GM21786 (cell line): ENCODE measurements around the gene FAM120B.

Source experiments
- ATAC-seq: cut with Tn5 transposase; IDR thresholded peaks from one replicate; pipeline ENCODE4 v1.9.1; 2021; ENCODE audit not compliant: unreplicated experiment

FAM120B gene

DNA sequence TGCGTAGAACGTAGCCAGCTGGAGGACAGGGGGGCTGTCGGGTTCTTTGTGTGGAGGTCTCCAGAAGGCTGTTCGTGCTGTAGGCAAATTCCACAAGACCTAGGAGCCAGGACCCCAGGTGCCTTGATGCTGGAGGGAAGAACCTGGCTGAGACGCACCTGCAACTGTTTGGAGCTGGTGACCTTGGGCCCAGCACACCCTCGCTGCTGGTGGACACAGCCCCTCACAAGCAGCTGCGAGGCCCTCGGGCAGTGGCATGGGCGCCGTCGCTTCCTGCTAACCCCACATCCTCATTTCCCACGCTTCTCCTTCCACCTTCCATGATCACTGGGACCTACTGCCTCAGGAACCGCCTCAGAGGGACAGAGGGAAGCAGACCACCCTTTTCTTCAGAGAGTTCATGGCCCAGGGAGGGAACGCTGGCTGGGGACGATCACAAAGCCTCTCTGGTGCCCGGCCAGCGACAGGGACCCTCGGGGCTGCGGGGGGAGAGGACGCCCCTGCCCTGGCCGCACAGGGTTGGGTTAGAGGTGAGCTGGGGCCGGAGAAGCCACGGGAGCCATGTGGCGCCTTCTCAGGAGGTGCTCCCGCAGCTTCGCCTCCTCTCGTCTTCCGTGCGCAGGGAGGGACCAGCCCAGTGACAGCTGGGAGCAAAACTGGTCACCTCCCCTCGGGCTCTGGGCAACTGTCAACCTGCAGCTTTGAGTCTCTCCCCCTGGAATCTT, 34.1 kb upstream of the FAM120B start:
- ATAC-seq: no peak

DNA sequence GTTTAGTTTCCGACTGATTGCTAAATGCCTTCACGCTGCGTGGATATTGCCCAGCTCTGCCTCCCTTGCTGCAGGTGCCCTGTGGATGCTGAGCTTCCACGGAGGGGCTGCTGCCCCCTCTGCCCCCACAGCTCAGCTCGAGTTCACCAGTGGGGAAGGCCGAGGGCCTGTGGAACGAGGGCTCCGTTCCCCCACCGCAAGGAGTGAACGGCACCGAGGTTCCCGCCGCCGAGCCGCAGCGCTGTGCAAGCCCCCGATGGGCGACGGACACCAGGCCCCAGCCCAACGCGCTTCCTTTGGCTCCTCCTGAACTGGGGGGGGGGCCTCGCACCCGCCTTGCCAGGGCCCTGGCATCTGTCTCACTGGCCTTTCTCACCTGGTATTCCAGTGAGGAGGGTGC, 33.4 kb upstream of the FAM120B start:
- no peak for ATAC-seq

DNA sequence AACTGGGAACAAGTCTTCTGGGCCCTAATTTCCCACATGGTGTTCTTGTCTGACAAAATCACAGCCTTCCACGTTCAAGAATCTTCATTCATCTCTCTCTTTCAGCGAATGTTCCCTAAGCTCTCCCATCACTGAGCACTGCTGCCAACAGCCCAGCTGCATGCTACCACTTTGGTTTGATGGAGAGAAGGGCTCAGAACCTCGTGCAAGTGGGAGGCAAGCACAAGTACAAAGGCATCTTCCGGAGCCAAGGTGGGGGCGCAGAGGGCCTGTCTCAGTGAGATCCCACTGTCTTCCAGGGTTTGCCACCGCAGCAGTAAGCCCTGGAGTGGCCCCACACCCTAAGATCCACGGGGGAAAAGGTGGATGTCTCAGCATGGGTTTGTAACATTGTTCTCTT, 32.9 kb upstream of the FAM120B start:
- ATAC-seq: no peak

DNA sequence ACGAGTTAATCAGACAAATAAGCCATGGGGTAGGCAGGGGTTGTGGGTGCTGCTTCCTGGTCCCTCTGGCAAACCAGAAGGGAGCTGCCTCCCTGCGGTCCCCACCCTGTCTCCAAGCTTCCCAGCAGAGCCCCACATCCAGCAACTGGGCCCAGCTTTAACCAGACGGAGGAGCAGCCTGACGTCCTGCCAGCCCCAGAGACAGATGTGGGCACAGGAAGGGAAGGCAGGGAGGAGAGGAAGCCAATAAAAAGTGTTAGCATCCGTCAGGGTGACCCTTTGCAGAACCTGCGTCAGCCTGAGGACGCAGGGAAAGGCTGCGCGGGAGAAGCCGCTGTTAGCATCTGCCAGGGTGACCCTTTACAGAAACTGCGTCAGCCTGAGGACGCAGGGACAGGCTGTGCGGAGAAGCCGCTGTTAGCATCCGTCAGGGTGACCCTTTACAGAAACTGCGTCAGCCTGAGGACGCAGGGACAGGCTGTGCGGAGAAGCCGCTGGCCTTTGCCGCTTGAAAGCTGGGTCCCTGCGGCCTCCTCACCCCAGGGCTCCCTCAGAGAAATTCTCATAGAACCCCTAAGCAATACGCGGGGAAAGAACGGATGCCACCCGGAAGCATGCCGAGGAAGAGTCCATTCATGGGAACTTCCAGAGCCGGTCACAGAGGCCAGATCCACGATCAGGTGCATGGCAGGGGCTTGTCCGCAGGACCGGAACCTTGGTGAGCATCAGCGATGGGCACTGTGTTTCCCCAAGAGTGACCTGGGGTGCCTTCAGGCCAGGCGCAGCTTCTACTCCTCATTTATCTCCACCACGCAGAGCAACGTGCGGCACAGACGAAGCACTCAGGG, 31.6 kb upstream of the FAM120B start:
- ATAC-seq: no peak

DNA sequence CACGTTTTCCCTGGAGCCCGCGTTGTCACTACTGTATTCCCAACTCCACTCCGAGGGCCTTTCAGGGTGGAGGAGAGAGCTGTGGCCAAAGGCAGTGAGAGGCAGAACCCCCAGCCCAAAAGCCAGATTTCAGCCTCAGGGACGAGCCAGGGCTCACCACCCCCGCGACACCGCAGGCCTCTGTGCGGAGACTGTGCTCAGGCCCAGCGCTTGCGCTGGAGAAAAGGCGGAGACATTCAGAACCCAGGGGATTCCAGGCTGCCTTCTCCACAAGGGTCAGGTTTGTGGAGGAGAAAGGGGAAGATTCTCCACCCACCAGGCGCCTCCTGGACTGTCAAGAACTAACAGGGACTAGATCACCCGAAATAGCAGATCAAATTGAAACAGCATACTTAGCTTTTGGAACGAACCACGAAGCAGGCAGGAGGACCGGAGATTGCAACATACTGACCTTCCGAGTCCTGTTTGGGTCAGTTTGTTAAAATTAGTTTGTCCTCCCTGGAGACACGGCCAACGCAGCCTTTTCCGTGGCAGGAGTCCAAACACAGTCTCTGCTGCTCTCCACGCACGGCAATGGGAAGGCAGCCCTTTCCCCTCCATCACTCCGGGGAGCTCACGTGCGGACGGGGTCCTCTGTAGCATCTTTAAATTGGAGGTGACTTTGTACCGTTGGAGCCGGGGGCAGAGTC, 30.0 kb upstream of the FAM120B start:
- ATAC-seq: no peak

DNA sequence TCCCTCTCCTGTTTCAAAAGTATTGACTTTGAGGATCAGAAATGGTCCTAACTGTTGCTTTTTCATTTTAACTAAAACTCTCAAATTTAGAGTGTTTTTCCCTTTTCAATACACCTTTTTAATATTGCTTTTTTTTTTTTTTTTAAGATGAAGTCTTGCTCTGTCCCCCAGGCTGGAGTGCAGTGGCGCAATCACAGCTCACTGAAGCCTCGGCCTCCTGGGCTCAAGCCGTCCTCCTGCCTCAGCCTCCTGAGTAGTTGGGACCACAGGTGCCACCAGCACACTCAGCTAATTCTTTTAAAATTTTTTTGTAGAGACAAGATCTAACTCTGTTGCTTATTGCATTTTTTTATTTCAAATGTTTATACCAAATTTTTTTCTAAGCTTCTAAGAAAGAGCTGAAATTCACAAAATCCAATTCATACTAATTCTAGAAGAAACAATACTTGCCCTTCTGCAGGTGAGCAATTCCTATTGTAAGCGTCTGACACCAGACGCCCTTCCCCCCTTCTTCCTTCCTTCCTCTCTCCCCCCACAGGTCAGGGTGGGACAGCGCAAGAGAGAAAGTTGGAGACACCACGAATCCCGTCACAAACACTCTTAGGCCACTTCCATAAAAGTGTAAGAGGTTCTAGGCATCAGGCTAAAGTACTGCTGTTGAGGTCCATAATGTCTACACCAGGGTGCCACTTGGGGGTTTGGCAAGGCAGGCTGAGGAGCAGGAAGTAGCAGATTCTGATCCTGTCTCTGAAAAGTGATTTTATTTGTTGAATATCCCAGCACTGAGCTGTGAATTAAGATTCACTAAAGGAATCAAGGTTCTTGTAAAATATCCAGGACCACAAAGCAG, 28.4 kb upstream of the FAM120B start:
- no peak for ATAC-seq

DNA sequence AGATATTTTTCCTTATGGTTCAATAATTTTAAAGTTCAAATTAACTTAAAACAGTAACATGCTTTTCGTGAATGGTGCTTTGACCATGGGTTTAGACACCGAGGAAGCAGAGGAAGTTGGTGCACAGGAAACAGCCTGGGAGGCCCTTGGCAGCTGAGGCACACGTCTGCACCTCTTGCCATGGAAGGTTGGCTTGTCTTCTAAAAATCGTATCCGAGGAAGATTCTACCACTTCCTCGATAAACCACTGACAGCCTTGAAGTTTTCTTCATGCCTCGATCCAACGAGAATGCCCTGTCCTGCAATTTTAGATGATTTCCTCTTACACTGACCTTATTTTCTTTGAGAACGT, 27.8 kb upstream of the FAM120B start:
- ATAC-seq: no peak

DNA sequence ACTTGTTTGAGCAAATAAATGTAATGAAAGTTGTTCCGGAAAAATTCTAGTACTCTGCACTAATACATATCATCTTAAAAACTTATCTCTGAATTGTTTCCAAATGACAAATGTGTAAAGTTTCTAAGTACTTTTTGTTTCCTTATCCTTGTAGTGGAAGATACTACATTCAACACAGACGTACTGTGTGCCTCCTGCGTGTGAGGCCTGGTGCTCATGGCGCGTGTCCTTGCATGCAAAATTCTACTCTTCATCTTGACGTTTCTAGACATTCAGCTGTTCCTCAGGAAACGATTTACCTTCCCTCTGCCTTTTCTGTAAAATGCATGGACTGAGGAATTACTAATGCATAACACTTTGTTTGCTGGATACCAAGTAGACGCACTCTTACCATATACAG, 27.1 kb upstream of the FAM120B start:
- ATAC-seq: no peak

DNA sequence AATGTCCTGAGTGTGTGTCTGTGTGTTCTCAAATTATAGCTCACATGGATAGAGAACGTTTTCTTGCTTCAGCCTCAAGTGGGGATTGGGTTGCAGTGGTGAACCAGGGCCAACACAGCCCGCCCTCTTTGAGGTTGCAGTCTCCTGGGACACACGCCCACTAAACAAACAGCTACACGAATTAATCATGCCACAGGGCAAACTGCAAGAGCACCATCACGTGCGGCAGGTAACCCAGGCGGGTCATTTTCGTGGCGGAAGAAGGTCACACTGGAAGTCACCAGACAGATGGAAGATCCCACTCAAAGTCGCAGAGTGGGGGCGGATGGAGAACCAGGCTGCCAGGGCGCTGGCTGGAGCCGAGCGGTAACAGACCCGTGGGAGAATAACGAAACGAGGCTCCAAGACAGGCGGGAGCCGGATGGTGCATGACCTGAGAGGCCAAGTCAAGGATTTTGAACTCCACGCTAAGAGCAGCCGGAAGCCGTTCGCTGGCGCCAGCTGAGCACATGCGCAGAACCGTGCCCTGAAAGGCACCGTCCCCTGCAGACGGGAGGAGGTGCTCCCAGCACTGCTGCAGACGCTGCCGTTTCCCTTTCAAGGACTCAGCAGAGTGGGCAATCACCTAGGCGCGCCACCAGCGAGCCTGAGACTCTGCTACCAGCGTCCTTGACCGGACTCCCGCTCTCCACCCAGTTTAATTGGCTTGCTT, 26.4 kb upstream of the FAM120B start:
- ATAC-seq: peak; percentile 68

DNA sequence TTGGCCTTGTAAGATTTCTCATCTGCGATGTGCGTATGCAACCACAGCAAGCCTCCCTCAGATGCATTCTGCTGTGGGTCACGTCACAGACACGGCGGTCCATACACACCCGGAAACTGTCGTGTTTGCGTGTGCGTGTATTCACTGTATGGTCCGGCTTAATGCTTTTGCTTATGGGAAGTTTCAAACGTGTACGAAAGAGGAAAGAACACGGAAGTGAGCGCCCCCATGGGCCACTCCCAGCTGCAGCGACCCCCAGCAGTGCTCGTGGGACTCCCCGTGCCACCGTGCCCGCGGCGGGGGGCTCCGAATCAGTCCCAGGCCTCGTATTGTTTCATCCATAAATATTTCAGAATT, 25.9 kb upstream of the FAM120B start:
- ATAC-seq: peak; percentile 23

DNA sequence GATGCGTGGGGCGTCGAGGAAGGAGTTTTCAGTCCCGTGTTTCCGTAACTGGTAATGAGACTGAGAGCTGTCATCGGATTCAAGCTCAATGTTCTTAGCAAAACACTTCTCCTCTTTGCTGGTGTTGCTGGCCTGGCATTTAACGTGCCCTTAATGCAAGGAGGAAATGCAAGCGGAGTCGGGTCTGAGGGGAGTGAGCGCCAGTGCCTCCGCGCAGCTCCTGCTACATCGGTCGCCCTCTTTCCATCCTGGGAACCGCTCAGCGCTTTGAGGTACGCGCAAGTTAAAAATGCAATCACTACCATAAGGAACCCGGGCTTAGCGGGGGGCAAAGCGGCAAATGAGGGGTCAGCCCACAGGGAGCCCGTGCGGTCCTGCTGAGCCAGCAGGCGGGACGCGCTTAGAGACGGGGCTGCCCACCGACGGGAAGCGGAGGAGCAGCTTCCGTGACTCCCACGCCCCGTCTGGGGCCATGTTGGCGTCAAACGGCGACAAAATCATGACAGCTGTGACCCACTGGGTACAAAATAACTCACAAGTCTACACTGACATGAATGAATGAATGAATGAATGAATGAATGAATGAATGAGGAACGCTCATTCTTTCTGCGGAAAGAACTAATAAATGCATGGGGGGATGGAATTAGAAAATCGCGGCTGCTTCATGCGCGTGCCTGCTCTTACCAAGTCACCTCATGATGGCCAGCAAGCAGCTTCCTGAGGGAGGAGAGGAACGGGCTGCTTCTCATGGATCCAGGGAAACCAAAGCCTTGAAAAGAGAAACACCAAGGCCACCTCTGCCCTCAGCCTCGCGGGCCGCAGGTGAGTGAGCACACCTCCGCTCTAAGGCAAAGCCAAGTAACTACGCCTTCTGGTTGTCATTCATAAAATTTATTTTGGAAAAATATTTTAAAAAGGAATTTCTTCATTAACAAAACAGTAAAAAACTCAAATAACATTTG, 24.9 kb upstream of the FAM120B start:
- ATAC-seq: no peak

DNA sequence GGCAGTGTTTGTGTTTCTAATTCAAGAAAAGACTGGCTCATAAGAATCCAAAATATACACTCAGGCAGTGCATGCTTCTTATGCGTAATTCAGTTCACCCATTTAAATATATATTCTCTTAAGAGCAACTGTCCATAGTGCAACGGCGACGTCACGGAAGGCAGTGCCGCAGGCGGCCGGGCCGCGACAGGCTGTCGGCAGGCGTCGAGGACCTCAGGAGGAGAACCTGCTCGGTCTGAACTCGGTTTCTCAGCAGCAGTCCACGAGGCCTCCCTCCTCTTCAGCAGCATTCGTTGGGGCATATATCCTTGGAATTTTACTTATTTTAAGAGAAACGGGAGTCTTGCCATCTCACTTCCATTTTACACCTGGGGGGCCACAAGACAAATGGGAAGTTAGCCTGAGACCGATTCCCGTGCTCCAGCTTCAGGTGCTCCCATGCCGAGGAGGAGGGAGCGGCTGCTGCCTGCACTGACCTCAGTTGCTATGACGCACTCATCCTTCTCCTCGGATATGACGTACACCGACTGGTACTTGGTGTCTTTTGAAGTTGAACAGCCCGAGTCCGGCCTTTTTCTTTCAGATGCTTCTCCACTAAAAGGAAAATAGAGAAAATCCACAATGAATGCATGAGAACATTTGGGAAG, 23.9 kb upstream of the FAM120B start:
- no peak for ATAC-seq

DNA sequence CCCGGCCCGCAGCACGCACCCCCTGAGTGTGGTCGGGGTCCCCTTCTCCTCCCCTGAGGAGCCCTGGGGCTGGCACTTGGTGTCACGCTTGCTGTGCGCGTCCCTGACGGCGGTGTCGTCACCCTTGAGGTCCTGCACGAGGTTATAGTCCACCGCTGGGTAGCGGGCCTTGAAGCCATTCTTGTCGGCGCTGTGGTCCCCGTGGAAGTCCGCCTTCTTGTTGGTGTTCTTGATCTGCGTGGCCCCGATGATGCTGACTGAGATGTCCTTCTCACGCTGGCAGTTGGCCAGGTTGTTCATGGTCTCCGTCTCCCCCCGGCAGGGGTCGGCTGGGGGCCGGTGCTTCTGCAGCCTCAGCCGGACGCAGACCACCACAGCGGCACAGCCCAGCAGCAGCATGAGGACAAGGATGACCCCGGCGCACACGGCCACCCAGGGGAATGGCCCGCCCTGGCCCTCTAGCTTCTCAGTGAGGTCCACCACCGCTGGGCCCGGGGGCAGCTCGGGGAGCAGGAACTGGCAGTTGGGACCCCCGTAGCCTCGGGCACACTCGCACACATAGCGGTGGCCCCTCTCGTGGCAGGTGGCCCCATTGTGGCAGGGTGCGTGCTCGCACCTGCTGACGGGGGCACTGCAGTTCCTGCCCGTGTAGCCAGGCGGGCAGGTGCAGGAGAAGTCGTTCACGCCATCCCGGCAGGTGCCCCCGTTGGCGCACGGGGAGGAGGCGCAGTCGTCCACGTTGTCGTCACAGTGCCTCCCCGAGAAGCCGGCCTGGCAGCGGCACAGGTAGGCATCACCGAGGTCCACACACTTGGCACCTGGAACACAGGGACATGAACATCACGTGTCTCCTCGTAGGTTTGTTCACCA, 23.1 kb upstream of the FAM120B start:
- no peak for ATAC-seq

DNA sequence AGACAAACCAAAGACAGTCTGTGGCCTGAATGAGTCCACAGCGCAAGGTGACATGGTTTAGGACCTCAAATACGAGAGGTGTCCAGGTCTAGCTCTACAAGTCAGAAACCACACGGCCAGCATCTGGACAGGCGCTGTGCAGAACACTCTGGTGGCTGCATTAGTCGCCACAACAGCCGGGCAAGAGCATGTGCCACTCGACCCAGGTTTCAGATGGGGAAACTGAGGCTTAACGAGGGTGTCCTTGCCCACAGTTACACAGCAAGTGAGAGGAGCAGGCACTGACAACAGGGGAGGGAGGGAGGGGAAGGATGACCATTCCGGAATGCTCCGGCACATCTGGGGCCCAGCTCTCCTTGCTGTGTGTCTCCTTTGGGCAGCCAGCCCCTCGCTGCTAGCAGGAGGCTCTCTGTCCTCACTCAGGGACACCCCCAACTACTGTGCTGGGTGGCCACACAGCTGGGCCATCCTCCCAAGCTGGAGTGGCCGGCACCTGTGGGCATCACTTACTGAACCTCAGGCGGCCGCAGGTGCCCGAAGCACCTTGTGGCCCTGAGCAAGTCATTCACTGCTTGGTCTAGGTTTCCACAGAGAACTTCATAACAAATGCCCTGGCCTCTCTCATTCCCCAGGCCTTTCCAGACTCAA, 22.3 kb upstream of the FAM120B start:
- no peak for ATAC-seq

DNA sequence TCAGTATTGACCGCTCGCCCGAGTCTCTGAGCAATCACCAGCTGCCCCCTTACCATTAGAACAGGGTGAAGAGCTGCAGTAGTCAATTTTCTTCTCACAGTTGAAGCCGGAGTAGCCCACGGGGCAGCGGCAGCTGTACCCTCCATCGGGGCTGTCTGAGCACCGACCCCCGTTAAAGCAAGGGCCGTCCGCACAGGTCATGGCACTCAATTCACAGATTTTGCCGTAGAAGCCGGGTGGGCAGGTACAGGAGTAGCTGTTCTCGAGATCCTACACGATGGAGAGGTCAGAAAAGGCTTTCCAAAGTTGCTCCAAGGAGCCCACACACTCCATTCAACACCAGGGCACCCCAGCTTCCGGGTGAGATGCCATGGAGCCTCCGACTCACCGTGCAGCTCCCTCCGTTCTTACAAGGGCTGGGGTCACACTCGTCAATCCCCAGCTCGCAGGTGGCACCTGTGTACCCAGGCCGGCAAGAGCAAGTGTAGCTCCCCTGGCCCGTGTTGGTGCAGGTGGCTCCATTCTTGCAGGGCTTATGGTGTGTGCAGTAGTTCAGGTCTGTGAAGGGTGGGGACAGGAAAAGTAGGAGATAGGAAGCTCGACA, 21.6 kb upstream of the FAM120B start:
- ATAC-seq: no peak

DNA sequence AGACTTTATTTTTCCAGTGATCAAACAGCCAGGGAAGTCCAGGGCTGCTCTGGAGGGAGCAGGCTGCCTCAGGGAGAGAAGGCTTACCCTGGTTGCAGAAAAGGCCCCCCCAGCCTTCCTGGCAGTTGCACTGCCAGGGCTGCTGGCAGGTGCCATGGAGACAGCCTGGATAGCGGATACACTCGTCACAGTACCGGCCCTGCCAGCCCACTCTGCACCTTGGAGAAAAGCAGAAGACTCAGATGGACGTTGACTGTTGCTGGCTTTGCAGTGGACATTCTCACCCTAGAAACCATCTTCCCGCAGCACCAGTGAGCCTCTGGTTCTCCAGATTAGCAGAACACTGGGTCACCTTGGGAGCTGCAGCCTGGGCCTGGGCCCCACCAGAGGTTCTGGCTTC, 21.1 kb upstream of the FAM120B start:
- ATAC-seq: no peak
